ENCODE measurements around the gene S100Z.
"Not testable (repeated sequence)": the region's sequence is repeated elsewhere in the genome, so short reads cannot be mapped to it uniquely, and the experiment has no call there.

The S100Z gene

GRCh38 chr5:76849419-76850291 lies at the start of gene S100Z:
Gene S100Z (plus strand): TSS chr5:76850014. CDS start chr5:76875360, 25,346 bp downstream.
- DNase-seq, result peak; percentile 87

- DNase-seq, result no peak
Observed at GRCh38 chr5:76800579-76800978, 49.2 kb upstream of the S100Z start.

GRCh38 chr5:76801159-76801802 lies 48.5 kb upstream of the S100Z start:
- no peak for DNase-seq

GRCh38 chr5:76801803-76802195 lies 48.0 kb upstream of the S100Z start:
- DNase-seq, result no peak

- no peak for DNase-seq
Observed at GRCh38 chr5:76804266-76804665, 45.5 kb upstream of the S100Z start.

GRCh38 chr5:76805821-76806505 lies 43.9 kb upstream of the S100Z start:
- DNase-seq, result no peak

- DNase-seq, result no peak
Observed at GRCh38 chr5:76807296-76807695, 42.5 kb upstream of the S100Z start.

- no peak for DNase-seq
Observed at GRCh38 chr5:76808141-76808691, 41.6 kb upstream of the S100Z start.

- DNase-seq, result no peak
Observed at GRCh38 chr5:76809141-76809540, 40.7 kb upstream of the S100Z start.

GRCh38 chr5:76810236-76810635 lies 39.6 kb upstream of the S100Z start:
- DNase-seq, result no peak

- DNase-seq, result no peak
Observed at GRCh38 chr5:76811214-76811613, 38.6 kb upstream of the S100Z start.

- not testable (repeated sequence) for DNase-seq
Observed at GRCh38 chr5:76812209-76812608, 37.6 kb upstream of the S100Z start.

- DNase-seq, result no peak
Observed at GRCh38 chr5:76813982-76814562, 35.7 kb upstream of the S100Z start.

- DNase-seq, result no peak
Observed at GRCh38 chr5:76816110-76816831, 33.5 kb upstream of the S100Z start.

GRCh38 chr5:76818844-76819831 lies 30.7 kb upstream of the S100Z start, which contains the start of gene F2RL1:
Gene F2RL1 (plus strand): TSS chr5:76819030. CDS start chr5:76819183, 153 bp downstream.
- DNase-seq, result no peak

GRCh38 chr5:76819851-76820525 lies 29.8 kb upstream of the S100Z start:
- no peak for DNase-seq

- DNase-seq, result no peak
Observed at GRCh38 chr5:76820526-76820890, 29.3 kb upstream of the S100Z start.

- no peak for DNase-seq
Observed at GRCh38 chr5:76821136-76821535, 28.7 kb upstream of the S100Z start.

GRCh38 chr5:76822105-76822731 lies 27.6 kb upstream of the S100Z start:
- not testable (repeated sequence) for DNase-seq

- not testable (repeated sequence) for DNase-seq
Observed at GRCh38 chr5:76826416-76826815, 23.4 kb upstream of the S100Z start.

All from GF-D8 (cell line).